ENCODE measurements around the gene SVBP. TPM values are rescaled to one million over a fixed set of nuclear protein-coding genes. Genes with fewer than 3 reads are reported as not detected.
"Not testable (repeated sequence)": the region's sequence is repeated elsewhere in the genome, so short reads cannot be mapped to it uniquely, and the experiment has no call there.

The SVBP gene
- 22.7 and 25.1 TPM in 2 replicates for total RNA-seq (2014; rRNA removed; shearing (Covaris generic); ENCODE audit: low replicate concordance)

- DNase-seq (ENCODE audit: low read depth), result peak; percentile 91
- in situ Hi-C loops (cut with HindIII; ENCODE audit: low pct_unique_long_range_greater_than_20kb, low sequenced_read_pairs), result no loop called here
Observed at GRCh38 chr1:42816585-42817439, at the start of gene SVBP, which contains the start of gene ERMAP. SVBP (minus strand) TSS chr1:42817397; CDS start chr1:42816544, 853 bp downstream. ERMAP (plus strand) TSS chr1:42817122; CDS start chr1:42830449, 13,327 bp downstream.

GRCh38 chr1:42866549-42866948 lies 49.4 kb upstream of the SVBP start:
- in situ Hi-C loops (cut with HindIII; ENCODE audit: low pct_unique_long_range_greater_than_20kb, low sequenced_read_pairs), result no loop called here
- no peak for DNase-seq (ENCODE audit: low read depth)

GRCh38 chr1:42861014-42861399 lies 43.8 kb upstream of the SVBP start:
- DNase-seq (ENCODE audit: low read depth), result no peak
- in situ Hi-C loops (cut with HindIII; ENCODE audit: low pct_unique_long_range_greater_than_20kb, low sequenced_read_pairs), result no loop called here

- in situ Hi-C loops (cut with HindIII; ENCODE audit: low pct_unique_long_range_greater_than_20kb, low sequenced_read_pairs), result no loop called here
- no peak for DNase-seq (ENCODE audit: low read depth)
Observed at GRCh38 chr1:42860339-42861013, 43.3 kb upstream of the SVBP start.

GRCh38 chr1:42859366-42859765 lies 42.2 kb upstream of the SVBP start:
- in situ Hi-C loops (cut with HindIII; ENCODE audit: low pct_unique_long_range_greater_than_20kb, low sequenced_read_pairs); DNase-seq (ENCODE audit: low read depth): not testable (repeated sequence)

- DNase-seq (ENCODE audit: low read depth); in situ Hi-C loops (cut with HindIII; ENCODE audit: low pct_unique_long_range_greater_than_20kb, low sequenced_read_pairs): not testable (repeated sequence)
Observed at GRCh38 chr1:42856554-42856953, 39.4 kb upstream of the SVBP start.

- DNase-seq (ENCODE audit: low read depth), result no peak
- in situ Hi-C loops (cut with HindIII; ENCODE audit: low pct_unique_long_range_greater_than_20kb, low sequenced_read_pairs), result no loop called here
Observed at GRCh38 chr1:42853116-42853884, 36.1 kb upstream of the SVBP start.

- in situ Hi-C loops (cut with HindIII; ENCODE audit: low pct_unique_long_range_greater_than_20kb, low sequenced_read_pairs), result no loop called here
- DNase-seq (ENCODE audit: low read depth), result no peak
Observed at GRCh38 chr1:42852608-42852980, 35.4 kb upstream of the SVBP start.

- in situ Hi-C loops (cut with HindIII; ENCODE audit: low pct_unique_long_range_greater_than_20kb, low sequenced_read_pairs), result no loop called here
- no peak for DNase-seq (ENCODE audit: low read depth)
Observed at GRCh38 chr1:42851960-42852607, 34.9 kb upstream of the SVBP start.

- DNase-seq (ENCODE audit: low read depth), result no peak
- in situ Hi-C loops (cut with HindIII; ENCODE audit: low pct_unique_long_range_greater_than_20kb, low sequenced_read_pairs), result no loop called here
Observed at GRCh38 chr1:42851420-42851819, 34.2 kb upstream of the SVBP start.

- in situ Hi-C loops (cut with HindIII; ENCODE audit: low pct_unique_long_range_greater_than_20kb, low sequenced_read_pairs), result no loop called here
- DNase-seq (ENCODE audit: low read depth), result no peak
Observed at GRCh38 chr1:42849944-42850343, 32.7 kb upstream of the SVBP start.

- in situ Hi-C loops (cut with HindIII; ENCODE audit: low pct_unique_long_range_greater_than_20kb, low sequenced_read_pairs), result no loop called here
- no peak for DNase-seq (ENCODE audit: low read depth)
Observed at GRCh38 chr1:42848823-42849537, 31.8 kb upstream of the SVBP start.

GRCh38 chr1:42847721-42848460 lies 30.7 kb upstream of the SVBP start:
- no peak for DNase-seq (ENCODE audit: low read depth)
- in situ Hi-C loops (cut with HindIII; ENCODE audit: low pct_unique_long_range_greater_than_20kb, low sequenced_read_pairs), result no loop called here

GRCh38 chr1:42847111-42847595 lies 30.0 kb upstream of the SVBP start:
- in situ Hi-C loops (cut with HindIII; ENCODE audit: low pct_unique_long_range_greater_than_20kb, low sequenced_read_pairs), result no loop called here
- no peak for DNase-seq (ENCODE audit: low read depth)

GRCh38 chr1:42846257-42847110 lies 29.3 kb upstream of the SVBP start, which contains the start of gene ZNF691:
ZNF691 (plus strand) TSS chr1:42846613; CDS start chr1:42849659, 3,046 bp downstream.
- in situ Hi-C loops (cut with HindIII; ENCODE audit: low pct_unique_long_range_greater_than_20kb, low sequenced_read_pairs), result no loop called here
- peak; percentile 94 for DNase-seq (ENCODE audit: low read depth)

- no peak for DNase-seq (ENCODE audit: low read depth)
- in situ Hi-C loops (cut with HindIII; ENCODE audit: low pct_unique_long_range_greater_than_20kb, low sequenced_read_pairs), result no loop called here
Observed at GRCh38 chr1:42845866-42846256, 28.7 kb upstream of the SVBP start.

All from Caki2 (cell line).